Fibroblast of lung (primary cell): Measurements from ENCODE around the gene SLC43A3.

Source experiments
- CTCF ChIP-seq, 2 donors: IDR thresholded peaks in 1 of 2; conservative IDR thresholded peaks in 1 of 2; 1 replicate in 1 of 2; 2 replicates in 1 of 2; pipeline ENCODE4 v1.5.1; 2011 to 2012; ENCODE audit warnings: low read length in 2 of 2, control low read depth in 1 of 2, inconsistent platforms in 1 of 2, low read depth in 1 of 2, mild to moderate bottlenecking in 1 of 2
- EZH2 ChIP-seq: IDR thresholded peaks from 2 replicates; pipeline ENCODE4 v1.5.1; 2012; ENCODE audit warnings: low read length, control low read depth, mild to moderate bottlenecking; ENCODE audit errors: missing control alignments

GRCh38 chr11:57462597-57462996 lies 35.7 kb upstream of the SLC43A3 start:
- TF ChIP-seq CTCF (conservative IDR thresholded peaks at IDR 0.05 in 1 of 2, IDR thresholded peaks at IDR 0.05 in 1 of 2; ENCODE audit: low read depth in 1 of 2, low read length in 2 of 2) (no peak), EZH2 (no peak)
